Stimulated activated naive B cell treated with anti-CD40 and anti-IgM and Interleukin-4, amounts not matched to agents 10 μg/mL and 1 μg/mL and 100 μg/mL, for 72 hours (primary cell): ENCODE data around the gene KLHL26.

Experiments
- ATAC-seq, 2 donors: fragments of 150-1000 bp; cut with Tn5 transposase; replicated peaks; 2 replicates each; pipeline ENCODE4 v1.10.0; 2021; ENCODE audit warnings: moderate library complexity in 1 of 2
- DNase-seq: peaks from one replicate; pipeline ENCODE4 v3.0.0; 2021
- H3K27ac Mint-ChIP-seq: one replicate; pipeline ENCODE4 v1.8.0; 2022; ENCODE audit warnings: mild to moderate bottlenecking, mixed read lengths
- H3K27me3 Mint-ChIP-seq, 2 donors: one replicate each; pipeline ENCODE4 v1.8.0; 2022; ENCODE audit warnings: mixed read lengths in 2 of 2
- H3K36me3 Mint-ChIP-seq, 2 donors: one replicate each; pipeline ENCODE4 v1.8.0; 2022; ENCODE audit warnings: mixed read lengths in 2 of 2, mild to moderate bottlenecking in 1 of 2
- H3K4me1 Mint-ChIP-seq, 2 donors: one replicate each; pipeline ENCODE4 v1.8.0; 2022; ENCODE audit warnings: mixed read lengths in 2 of 2, mild to moderate bottlenecking in 1 of 2
- H3K4me3 Mint-ChIP-seq, 2 donors: one replicate each; pipeline ENCODE4 v1.8.0; 2022; ENCODE audit warnings: mild to moderate bottlenecking in 2 of 2, mixed read lengths in 2 of 2, moderate library complexity in 1 of 2
- H3K9me3 Mint-ChIP-seq, 2 donors: one replicate each; pipeline ENCODE4 v1.8.0; 2022; ENCODE audit warnings: mixed read lengths in 2 of 2, mild to moderate bottlenecking in 1 of 2

Gene KLHL26

DNA sequence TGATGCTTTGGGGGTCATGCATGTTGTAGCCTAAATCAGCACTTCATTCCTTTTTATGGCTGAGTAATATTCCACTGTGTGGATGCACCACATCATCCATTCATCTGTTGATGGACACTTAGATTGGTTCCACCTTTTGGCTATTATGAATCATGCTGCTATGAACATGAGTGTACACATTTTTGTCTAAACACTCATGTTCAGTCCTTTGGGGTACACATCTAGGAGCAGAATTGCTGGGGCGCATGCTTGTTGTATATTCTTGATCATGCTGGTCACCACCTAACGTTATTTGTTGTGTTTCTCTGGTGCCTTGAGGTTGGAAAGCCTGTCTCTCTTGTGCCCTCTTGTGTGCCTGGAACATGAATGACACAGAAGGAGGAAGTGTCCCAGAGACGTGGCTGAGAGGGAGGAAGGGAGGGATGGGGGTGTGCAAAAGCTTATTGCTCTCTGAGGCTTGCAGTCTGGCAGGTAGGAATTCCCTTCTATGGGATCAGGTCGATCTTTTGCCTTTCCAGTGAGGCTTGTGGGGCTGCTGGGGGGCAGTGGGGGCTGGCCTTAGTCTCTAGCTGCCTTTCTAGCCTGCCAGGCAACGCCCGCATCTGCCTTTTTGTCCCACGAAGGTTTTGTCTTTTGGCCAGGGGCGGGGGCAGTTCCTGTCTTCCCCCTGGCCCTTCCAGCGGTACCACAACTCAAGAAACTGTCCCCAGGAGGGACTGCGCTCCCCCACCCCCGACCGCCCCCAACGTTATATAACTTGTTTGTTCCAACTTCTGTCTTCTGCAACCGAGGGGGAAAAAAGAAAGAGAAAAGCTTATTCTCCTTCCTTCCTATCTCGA is 7.6 kb downstream of the KLHL26 start:
- DNase-seq (no peak), ATAC-seq (peak; percentile 83 to 87)
- H3K27ac Mint-ChIP-seq: no peak overlapping the region
- peaks cover 6 to 22% of the 10 kb centered on the region in 2 donors for H3K36me3 Mint-ChIP-seq
- peaks cover 0 to 3% of the 10 kb centered on the region in 2 donors for H3K9me3 Mint-ChIP-seq
- peaks cover 25 to 30% of the 10 kb centered on the region in 2 donors for H3K4me1 Mint-ChIP-seq
- no peaks in the 10 kb centered on the region for H3K27me3 Mint-ChIP-seq
- H3K4me3 Mint-ChIP-seq: peak overlapping the region in 1 of 2 donors; percentile 21

GRCh38 chr19:18645035-18645511 is 8.2 kb downstream of the KLHL26 start:
- H3K27me3 Mint-ChIP-seq: no peaks in the 10 kb centered on the region
- peaks cover 29 to 31% of the 10 kb centered on the region in 2 donors for H3K4me1 Mint-ChIP-seq
- H3K9me3 Mint-ChIP-seq: peaks cover 0 to 3% of the 10 kb centered on the region in 2 donors
- H3K4me3 Mint-ChIP-seq: no peak overlapping the region
- DNase-seq: no peak
- H3K27ac Mint-ChIP-seq: no peak overlapping the region
- H3K36me3 Mint-ChIP-seq: peaks cover 7 to 29% of the 10 kb centered on the region in 2 donors
- no peak for ATAC-seq

GRCh38 chr19:18646535-18647370 is 9.9 kb downstream of the KLHL26 start:
- ATAC-seq: no peak
- Mint-ChIP-seq H3K27me3 (no peaks in the 10 kb centered on the region), H3K36me3 (peaks cover 11 to 29% of the 10 kb centered on the region in 2 donors), H3K27ac (no peak overlapping the region), H3K9me3 (peaks cover 0 to 3% of the 10 kb centered on the region in 2 donors), H3K4me3 (no peak overlapping the region), H3K4me1 (peaks cover 32 to 37% of the 10 kb centered on the region in 2 donors)
- DNase-seq: no peak

DNA sequence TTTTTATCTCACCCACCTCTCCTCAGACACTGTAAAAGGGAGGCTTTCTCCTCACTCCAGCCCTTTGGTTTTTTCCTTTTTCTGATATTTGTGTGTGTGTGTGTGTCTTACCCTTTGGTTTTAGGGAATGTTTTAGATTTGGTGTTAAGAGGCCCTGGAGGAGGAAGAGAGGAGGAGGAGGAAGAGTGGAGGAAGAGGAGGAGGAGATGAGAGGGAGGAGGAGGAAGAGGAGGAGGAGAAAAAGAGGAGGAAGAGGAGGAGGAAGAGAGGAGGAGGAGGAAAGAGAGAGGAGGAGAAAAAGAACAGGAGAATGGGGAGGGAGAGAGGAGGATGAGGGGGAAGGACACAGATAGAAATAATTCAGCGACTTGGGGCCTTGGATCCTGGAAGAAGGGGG is 10.5 kb downstream of the KLHL26 start:
- peaks cover 14 to 29% of the 10 kb centered on the region in 2 donors for H3K36me3 Mint-ChIP-seq
- no peak overlapping the region for H3K4me3 Mint-ChIP-seq
- DNase-seq: no peak
- H3K4me1 Mint-ChIP-seq: peaks cover 36 to 37% of the 10 kb centered on the region in 2 donors
- peaks cover 0 to 3% of the 10 kb centered on the region in 2 donors for H3K9me3 Mint-ChIP-seq
- no peaks in the 10 kb centered on the region for H3K27me3 Mint-ChIP-seq
- no peak overlapping the region for H3K27ac Mint-ChIP-seq
- no peak for ATAC-seq

DNA sequence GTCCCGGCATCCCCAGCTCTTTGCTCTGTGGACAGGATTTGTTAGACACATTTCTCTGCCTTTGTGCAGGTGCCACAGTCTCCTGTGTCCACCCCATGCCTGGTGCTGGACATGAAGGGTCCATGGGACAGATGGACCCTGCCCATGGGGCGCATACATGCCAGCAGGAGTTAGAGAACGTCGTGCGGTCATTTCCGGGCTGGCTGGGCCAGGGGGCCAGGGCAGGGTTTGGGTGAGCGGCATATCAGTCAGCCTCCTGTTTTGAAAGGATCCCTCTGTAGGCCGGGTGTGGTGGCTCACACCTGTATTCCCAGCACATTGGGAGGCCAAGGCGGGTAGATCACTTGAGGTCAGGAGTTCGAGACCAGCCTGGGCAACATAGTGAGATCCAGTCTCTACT is 11.0 kb downstream of the KLHL26 start:
- peaks cover 36 to 37% of the 10 kb centered on the region in 2 donors for H3K4me1 Mint-ChIP-seq
- H3K27me3 Mint-ChIP-seq: no peaks in the 10 kb centered on the region
- ATAC-seq: no peak
- peaks cover 14 to 31% of the 10 kb centered on the region in 2 donors for H3K36me3 Mint-ChIP-seq
- no peak for DNase-seq
- peaks cover 0 to 3% of the 10 kb centered on the region in 2 donors for H3K9me3 Mint-ChIP-seq
- H3K4me3 Mint-ChIP-seq: no peak overlapping the region
- H3K27ac Mint-ChIP-seq: no peak overlapping the region

- Mint-ChIP-seq H3K4me3 (peak overlapping the region; percentile 80 to 82), H3K9me3 (peaks cover 0 to 1% of the 10 kb centered on the region in 2 donors), H3K36me3 (peaks cover 14 to 32% of the 10 kb centered on the region in 2 donors), H3K4me1 (peaks cover 34 to 35% of the 10 kb centered on the region in 2 donors), H3K27me3 (no peaks in the 10 kb centered on the region), H3K27ac (no peak overlapping the region)
- DNase-seq (no peak), ATAC-seq (no peak)
Observed at GRCh38 chr19:18648973-18649315, 12.1 kb downstream of the KLHL26 start.

DNA sequence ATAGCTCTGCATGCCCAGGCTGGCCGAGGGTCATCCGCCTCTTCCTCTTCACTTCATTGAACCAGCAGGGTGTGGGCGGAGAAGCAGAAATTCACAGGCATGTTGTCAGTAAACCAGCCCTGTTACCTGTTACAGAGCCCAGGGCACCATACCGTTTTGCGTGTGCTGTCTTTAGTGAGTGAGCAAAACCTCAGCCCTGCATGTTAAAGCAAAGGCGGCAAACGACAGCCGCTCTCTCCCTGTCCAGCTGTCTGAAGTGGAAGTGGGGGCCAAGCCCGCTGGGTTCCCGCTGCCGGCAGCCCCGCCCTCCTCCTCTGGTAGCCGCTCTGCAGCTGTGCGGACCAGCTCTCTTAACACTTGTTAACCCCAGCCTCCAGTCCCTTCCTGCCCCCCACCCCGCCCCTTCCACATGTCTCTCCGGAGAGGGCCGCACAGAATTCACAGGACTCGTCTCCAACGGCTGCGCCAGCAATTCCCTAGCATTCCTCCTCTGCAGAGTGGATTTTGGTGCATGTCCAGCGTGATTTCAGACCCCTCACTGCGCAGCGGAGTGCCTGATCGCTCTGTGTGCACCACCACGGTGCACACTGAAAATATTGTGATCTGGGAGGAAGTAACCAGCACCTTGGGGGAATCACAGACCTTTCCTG is 12.7 kb downstream of the KLHL26 start:
- no peak for DNase-seq
- peak; percentile 83 to 85 for ATAC-seq
- H3K9me3 Mint-ChIP-seq: peaks cover 0 to 5% of the 10 kb centered on the region in 2 donors
- peaks cover 29 to 32% of the 10 kb centered on the region in 2 donors for H3K4me1 Mint-ChIP-seq
- H3K27ac Mint-ChIP-seq: peak overlapping the region; percentile 87
- H3K4me3 Mint-ChIP-seq: peak overlapping the region; percentile 80 to 82
- peaks cover 17 to 34% of the 10 kb centered on the region in 2 donors for H3K36me3 Mint-ChIP-seq
- H3K27me3 Mint-ChIP-seq: no peaks in the 10 kb centered on the region

DNA sequence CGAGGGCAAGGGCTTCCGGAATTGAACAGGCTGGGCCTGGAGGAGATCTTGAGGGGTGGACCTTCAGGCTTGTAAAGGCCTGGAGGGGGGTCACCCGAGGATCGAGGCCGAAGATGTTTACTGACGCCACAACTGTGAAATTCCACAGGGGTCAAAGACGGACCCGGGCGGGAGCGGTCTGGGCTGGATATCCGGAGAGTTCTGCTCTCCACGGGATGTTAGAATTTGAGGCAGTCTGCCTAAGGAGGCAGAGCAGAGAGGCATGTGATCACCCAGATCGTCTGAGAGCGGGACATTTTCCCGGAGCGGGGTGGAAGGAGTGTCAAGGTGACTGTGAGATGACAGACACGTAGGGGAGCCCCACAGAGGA is 13.2 kb downstream of the KLHL26 start:
- H3K36me3 Mint-ChIP-seq: peaks cover 17 to 38% of the 10 kb centered on the region in 2 donors
- peaks cover 0 to 8% of the 10 kb centered on the region in 2 donors for H3K9me3 Mint-ChIP-seq
- H3K4me1 Mint-ChIP-seq: peaks cover 24 to 33% of the 10 kb centered on the region in 2 donors
- no peaks in the 10 kb centered on the region for H3K27me3 Mint-ChIP-seq
- peak overlapping the region; percentile 87 for H3K27ac Mint-ChIP-seq
- DNase-seq (no peak), ATAC-seq (peak in 1 of 2 donors; percentile 14)
- H3K4me3 Mint-ChIP-seq: peak overlapping the region; percentile 80 to 82

- Mint-ChIP-seq H3K27ac (no peak overlapping the region), H3K27me3 (no peaks in the 10 kb centered on the region), H3K4me3 (peak overlapping the region in 1 of 2 donors; percentile 17), H3K4me1 (peaks cover 23 to 33% of the 10 kb centered on the region in 2 donors), H3K9me3 (peaks cover 0 to 8% of the 10 kb centered on the region in 2 donors), H3K36me3 (peaks cover 17 to 38% of the 10 kb centered on the region in 2 donors)
- DNase-seq (no peak), ATAC-seq (no peak)
Observed at GRCh38 chr19:18650468-18651041, 13.7 kb downstream of the KLHL26 start.

- H3K36me3 Mint-ChIP-seq: peaks cover 19 to 38% of the 10 kb centered on the region in 2 donors
- no peak for ATAC-seq
- no peak overlapping the region for H3K4me3 Mint-ChIP-seq
- peaks cover 31 to 38% of the 10 kb centered on the region in 2 donors for H3K4me1 Mint-ChIP-seq
- no peaks in the 10 kb centered on the region for H3K27me3 Mint-ChIP-seq
- peaks cover 0 to 8% of the 10 kb centered on the region in 2 donors for H3K9me3 Mint-ChIP-seq
- H3K27ac Mint-ChIP-seq: no peak overlapping the region
- DNase-seq: no peak
Observed at GRCh38 chr19:18651300-18651699, 14.5 kb downstream of the KLHL26 start.

DNA sequence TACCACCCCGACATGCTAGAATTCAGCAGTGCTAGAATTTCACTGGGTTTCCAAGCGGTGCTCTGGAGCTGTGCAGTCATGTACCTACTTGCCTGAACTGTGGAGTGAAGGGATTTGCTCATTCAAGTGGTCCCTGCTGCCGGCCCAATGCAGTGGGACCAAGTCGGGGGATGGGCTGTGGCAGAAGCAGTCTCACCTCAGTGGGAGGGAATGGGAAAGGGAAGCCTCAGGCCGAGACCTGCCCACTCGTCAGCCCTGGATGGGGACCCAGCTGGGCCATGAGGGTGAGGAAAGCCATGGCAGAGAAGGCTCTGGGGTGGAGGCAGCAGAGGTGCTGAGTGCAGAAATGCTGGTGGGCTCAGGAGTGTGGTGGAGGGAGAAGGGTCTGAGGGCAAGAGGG is 14.9 kb downstream of the KLHL26 start:
- no peaks in the 10 kb centered on the region for H3K27me3 Mint-ChIP-seq
- H3K9me3 Mint-ChIP-seq: peaks cover 0 to 8% of the 10 kb centered on the region in 2 donors
- ATAC-seq (no peak), DNase-seq (no peak)
- H3K4me3 Mint-ChIP-seq: no peak overlapping the region
- peaks cover 19 to 38% of the 10 kb centered on the region in 2 donors for H3K36me3 Mint-ChIP-seq
- peaks cover 35 to 39% of the 10 kb centered on the region in 2 donors for H3K4me1 Mint-ChIP-seq
- H3K27ac Mint-ChIP-seq: no peak overlapping the region

- no peak for ATAC-seq
- peaks cover 0 to 8% of the 10 kb centered on the region in 2 donors for H3K9me3 Mint-ChIP-seq
- peaks cover 51 to 52% of the 10 kb centered on the region in 2 donors for H3K4me1 Mint-ChIP-seq
- H3K36me3 Mint-ChIP-seq: peaks cover 21 to 32% of the 10 kb centered on the region in 2 donors
- no peak for DNase-seq
- no peak overlapping the region for H3K4me3 Mint-ChIP-seq
- H3K27ac Mint-ChIP-seq: no peak overlapping the region
- H3K27me3 Mint-ChIP-seq: no peaks in the 10 kb centered on the region
Observed at GRCh38 chr19:18653853-18654252, 17.0 kb downstream of the KLHL26 start.

DNA sequence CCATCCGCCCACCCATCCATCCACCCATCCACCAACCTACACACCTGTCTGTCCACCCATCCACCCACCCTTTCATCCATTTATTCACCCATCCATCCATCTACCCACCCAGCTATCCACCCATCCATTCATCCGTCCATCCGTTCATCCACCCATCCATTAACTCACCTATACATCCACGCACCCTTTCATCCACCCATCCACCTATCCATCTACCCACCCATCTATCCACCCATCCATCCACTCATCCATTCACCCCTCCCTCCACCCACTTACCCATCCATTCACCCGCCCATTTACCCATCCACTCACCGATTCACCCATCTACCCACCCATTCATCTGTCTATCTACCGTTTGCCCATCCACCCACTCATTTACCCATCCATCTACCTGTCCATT is 17.6 kb downstream of the KLHL26 start:
- Mint-ChIP-seq H3K9me3 (peaks cover 0 to 8% of the 10 kb centered on the region in 2 donors), H3K27ac (no peak overlapping the region), H3K27me3 (no peaks in the 10 kb centered on the region), H3K4me3 (no peak overlapping the region), H3K4me1 (peaks cover 49 to 52% of the 10 kb centered on the region in 2 donors), H3K36me3 (peaks cover 19 to 25% of the 10 kb centered on the region in 2 donors)
- ATAC-seq (no peak), DNase-seq (no peak)
